CD14-positive monocyte (primary cell): ENCODE data around the gene PAMR1. TPM values are rescaled to one million over a fixed set of nuclear protein-coding genes. Genes with fewer than 3 reads are reported as not detected.
"Not testable (repeated sequence)": the region's sequence is repeated elsewhere in the genome, so short reads cannot be mapped to it uniquely, and the experiment has no call there.

Experiments
- DNase-seq, 3 donors: peaks; one replicate each; pipeline ENCODE4 v3.0.0-alpha.2; 2011 to 2022
- H2AFZ ChIP-seq: 2 replicates; pipeline ENCODE4 v1.6.0; 2012; ENCODE audit warnings: mild to moderate bottlenecking, low read depth, low read length, inconsistent platforms; ENCODE audit not compliant: insufficient read depth, poor library complexity, severe bottlenecking
- H3K27ac ChIP-seq, 2 donors: 1 replicate in 1 of 2; 2 replicates in 1 of 2; pipeline ENCODE4 v1.5.1; 2012 to 2013; ENCODE audit warnings: low read length in 2 of 2, control low read depth in 1 of 2, inconsistent platforms in 1 of 2, low read depth in 1 of 2, mild to moderate bottlenecking in 1 of 2
- H3K27me3 ChIP-seq, 2 donors: one replicate each; pipeline versions ENCODE4 v1.6.0 to v1.6.1; 2011 to 2013; ENCODE audit warnings: low read length in 2 of 2; ENCODE audit not compliant: control insufficient read depth in 2 of 2, insufficient read depth in 2 of 2
- H3K36me3 ChIP-seq, 2 donors: replicated peaks in 1 of 2; 1 replicate in 1 of 2; 2 replicates in 1 of 2; pipeline versions ENCODE4 v1.5.1 to v1.6.1; 2012 to 2013; ENCODE audit warnings: low read length in 2 of 2, control low read depth in 1 of 2, inconsistent platforms in 1 of 2, mild to moderate bottlenecking in 1 of 2; ENCODE audit not compliant: insufficient read depth in 2 of 2, control insufficient read depth in 1 of 2
- H3K4me1 ChIP-seq, 2 donors: 1 replicate in 1 of 2; 2 replicates in 1 of 2; pipeline versions ENCODE4 v1.5.1 to v1.6.1; 2012 to 2013; ENCODE audit warnings: low read length in 2 of 2, control low read depth in 1 of 2, inconsistent platforms in 1 of 2, mild to moderate bottlenecking in 1 of 2, moderate library complexity in 1 of 2; ENCODE audit not compliant: insufficient read depth in 2 of 2, control insufficient read depth in 1 of 2
- H3K4me2 ChIP-seq: replicated peaks from 2 replicates; pipeline ENCODE3; 2012; ENCODE audit warnings: low read length, moderate library complexity, mild to moderate bottlenecking; ENCODE audit not compliant: poor library complexity, severe bottlenecking; ENCODE audit errors: extremely low read depth
- H3K4me3 ChIP-seq, 3 experiments: fragments of 200-600 bp in 1 of 3; sonication (generic) in 1 of 3; replicated peaks in 1 of 3; 1 replicate in 2 of 3; 2 replicates in 1 of 3; pipeline ENCODE4 v1.5.1; 2011 to 2013; ENCODE audit warnings: low read length in 3 of 3, mild to moderate bottlenecking in 3 of 3, control low read depth in 2 of 3, low read depth in 2 of 3, inconsistent platforms in 1 of 3, moderate library complexity in 1 of 3
- H3K79me2 ChIP-seq: 2 replicates; pipeline ENCODE4 v1.6.0; 2012; ENCODE audit warnings: mild to moderate bottlenecking, control low read depth, inconsistent platforms, low read length, moderate library complexity; ENCODE audit not compliant: insufficient read depth
- H3K9ac ChIP-seq: 2 replicates; pipeline ENCODE4 v1.6.0; 2017; ENCODE audit warnings: low read length, mild to moderate bottlenecking; ENCODE audit not compliant: insufficient read depth, poor library complexity, severe bottlenecking
- H3K9me3 ChIP-seq, 2 donors: replicated peaks in 1 of 2; 1 replicate in 1 of 2; 2 replicates in 1 of 2; pipeline versions ENCODE4 v1.5.1 to v1.6.1; 2012 to 2013; ENCODE audit warnings: low read length in 2 of 2, control low read depth in 1 of 2; ENCODE audit not compliant: control insufficient read depth in 1 of 2, insufficient read depth in 1 of 2
- H4K20me1 ChIP-seq: 2 replicates; pipeline ENCODE4 v1.6.0; 2012; ENCODE audit warnings: mild to moderate bottlenecking, low read length, control low read depth, moderate library complexity; ENCODE audit not compliant: insufficient read depth
- H3K27ac Mint-ChIP-seq, 7 donors: one replicate each; pipeline ENCODE4 v1.8.0; 2020; ENCODE audit warnings: mild to moderate bottlenecking in 7 of 7, mixed read lengths in 7 of 7, moderate library complexity in 6 of 7, inconsistent platforms in 2 of 7
- H3K27me3 Mint-ChIP-seq, 3 donors: one replicate each; pipeline ENCODE4 v1.8.0; 2021 to 2022; ENCODE audit warnings: low read depth in 3 of 3, mild to moderate bottlenecking in 3 of 3, mixed read lengths in 3 of 3, moderate library complexity in 3 of 3, inconsistent platforms in 1 of 3
- H3K36me3 Mint-ChIP-seq, 2 donors: one replicate each; pipeline ENCODE4 v1.8.0; 2020; ENCODE audit warnings: mixed read lengths in 2 of 2, inconsistent platforms in 1 of 2, mild to moderate bottlenecking in 1 of 2
- H3K4me1 Mint-ChIP-seq: one replicate; pipeline ENCODE4 v1.8.0; 2020; ENCODE audit warnings: mild to moderate bottlenecking, mixed read lengths
- H3K4me3 Mint-ChIP-seq, 2 donors: one replicate each; pipeline ENCODE4 v1.8.0; 2020; ENCODE audit warnings: mild to moderate bottlenecking in 2 of 2, mixed read lengths in 2 of 2, moderate library complexity in 1 of 2
- H3K9me3 Mint-ChIP-seq, 7 donors: one replicate each; pipeline ENCODE4 v1.8.0; 2020 to 2022; ENCODE audit warnings: mixed read lengths in 7 of 7, mild to moderate bottlenecking in 6 of 7, moderate library complexity in 6 of 7, inconsistent platforms in 2 of 7
- CTCF ChIP-seq: fragments of 200-600 bp; IDR thresholded peaks from one replicate; pipeline ENCODE4 v1.8.0; 2022; ENCODE audit warnings: antibody characterized with exemption, mild to moderate bottlenecking
- WGBS: methylation state at CpG from one replicate; pipeline ENCODE4 v1.1.5; 2013; ENCODE audit warnings: missing lambda C conversion rate; ENCODE audit not compliant: insufficient coverage; 5-methylcytosine and 5-hydroxymethylcytosine counted together
- intact Hi-C, 2 donors: fragments of 100-400 bp; cut with micrococcal nuclease; formaldehyde crosslinking; loops; one replicate each; pipeline versions ENCODE4 v1.15.0 to v1.15.1; 2023
- polyA plus RNA-seq, 3 donors: library from polyadenylated mRNA; depleted of rRNA in 1 of 3; unstranded in 2 of 3; stranded (reverse) in 1 of 3; fragments of 300-500 nt in 2 of 3; fragments of >200 nt in 1 of 3; fragmentation: Illumina TruSeq in 2 of 3; gene quantifications; 1 replicate in 2 of 3; 2 replicates in 1 of 3; pipeline ENCODE4 v1.2.3, GENCODE V29; 2012 to 2021

PAMR1 gene
- polyA plus RNA-seq, 3 donors: not detected

- no peaks in the 10 kb centered on the region for H3K4me1 ChIP-seq
- intact Hi-C loops: loop anchor here in 1 of 2 donors (10.0 kb wide), 1 partner anchor 61 kb away; no protein-coding TSS in a partner anchor
- Mint-ChIP-seq H3K4me1 (no peaks in the 10 kb centered on the region), H3K27ac (no peak overlapping the region), H3K36me3 (no peaks in the 10 kb centered on the region), H3K4me3 (no peak overlapping the region), H3K27me3 (peaks cover 59 to 79% (median 66%) of the 10 kb centered on the region in 3 donors), H3K9me3 (peaks cover 0 to 15% (median 4%) of the 10 kb centered on the region in 7 donors)
- H3K27me3 ChIP-seq: peaks cover 49 to 66% of the 10 kb centered on the region in 2 donors
- H3K27ac ChIP-seq: no peak overlapping the region
- no peaks in the 10 kb centered on the region for H3K36me3 ChIP-seq
- no peak overlapping the region for H3K4me2 ChIP-seq
- no peak overlapping the region for H2AFZ ChIP-seq
- no peak overlapping the region for H3K9ac ChIP-seq
- DNase-seq: no peak
- WGBS: 39% methylated on average over 2 of the region's 5 CpGs
- H3K4me3 ChIP-seq: no peak overlapping the region
- TF ChIP-seq CTCF: no peak
- peaks cover 0 to 9% of the 10 kb centered on the region in 2 donors for H3K9me3 ChIP-seq
- H4K20me1 ChIP-seq: no peaks in the 10 kb centered on the region
- H3K79me2 ChIP-seq: no peaks in the 10 kb centered on the region
Measured at GRCh38 chr11:35523861-35524260, 1.6 kb downstream of the PAMR1 start.

- Histone ChIP-seq H3K79me2 (no peaks in the 10 kb centered on the region), H3K9ac (no peak overlapping the region), H3K36me3 (no peaks in the 10 kb centered on the region), H3K27me3 (peaks cover 49 to 62% of the 10 kb centered on the region in 2 donors), H3K4me1 (no peaks in the 10 kb centered on the region), H2AFZ (no peak overlapping the region), H3K4me3 (no peak overlapping the region), H3K27ac (no peak overlapping the region), H4K20me1 (no peaks in the 10 kb centered on the region), H3K4me2 (no peak overlapping the region), H3K9me3 (peaks cover 0 to 9% of the 10 kb centered on the region in 2 donors)
- Mint-ChIP-seq H3K4me1 (no peaks in the 10 kb centered on the region), H3K27ac (no peak overlapping the region), H3K4me3 (no peak overlapping the region), H3K9me3 (peaks cover 0 to 15% (median 4%) of the 10 kb centered on the region in 7 donors), H3K36me3 (no peaks in the 10 kb centered on the region), H3K27me3 (peaks cover 59 to 75% (median 65%) of the 10 kb centered on the region in 3 donors)
- TF ChIP-seq CTCF: no peak
- no peak for DNase-seq
- 20% methylated on average over 1 of the region's 7 CpGs for WGBS
- intact Hi-C loops: loop anchor here in 1 of 2 donors (10.0 kb wide), 1 partner anchor 61 kb away; no protein-coding TSS in a partner anchor
Measured at GRCh38 chr11:35523331-35523768, 2.1 kb downstream of the PAMR1 start.

DNA sequence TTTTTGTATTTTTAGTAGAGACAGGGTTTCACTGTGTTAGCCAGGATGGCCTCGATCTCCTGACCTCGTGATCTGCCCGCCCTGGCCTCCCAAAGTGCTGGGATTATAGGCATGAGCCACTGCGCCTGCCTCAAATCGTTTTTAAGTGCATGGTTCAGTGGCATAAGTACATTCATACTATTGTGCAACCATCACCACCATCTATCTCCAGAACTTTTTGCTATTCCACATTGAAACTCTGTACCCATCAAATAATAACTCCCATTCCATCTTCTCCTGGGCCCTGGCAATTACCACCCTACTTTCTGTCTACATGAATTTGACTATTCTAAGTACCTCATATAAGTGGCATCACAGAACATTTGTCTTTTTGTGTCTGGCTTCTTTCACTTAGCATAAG is 3.3 kb downstream of the PAMR1 start:
- not testable (repeated sequence) for H2AFZ ChIP-seq, DNase-seq, H3K4me1 Mint-ChIP-seq, H3K9me3 ChIP-seq, H3K4me2 ChIP-seq, H3K4me1 ChIP-seq, H3K36me3 Mint-ChIP-seq, H4K20me1 ChIP-seq, H3K79me2 ChIP-seq, H3K27ac Mint-ChIP-seq, H3K4me3 Mint-ChIP-seq, H3K4me3 ChIP-seq, H3K9ac ChIP-seq, H3K9me3 Mint-ChIP-seq, H3K36me3 ChIP-seq, H3K27ac ChIP-seq
- peaks cover 49 to 67% (median 57%) of the 10 kb centered on the region in 3 donors for H3K27me3 Mint-ChIP-seq
- 96% methylated on average over 5 of the region's 5 CpGs for WGBS
- H3K27me3 ChIP-seq: peaks cover 43 to 58% of the 10 kb centered on the region in 2 donors
- intact Hi-C loops: loop anchor here in 1 of 2 donors (10.0 kb wide), 1 partner anchor 63 kb away; no protein-coding TSS in a partner anchor
